Renal cortex interstitium (tissue), 11 donors: ENCODE measurements around the gene CTIF. TPM values are rescaled to one million over a fixed set of nuclear protein-coding genes. Genes with fewer than 3 reads are reported as not detected.

ENCODE experiments used
- DNase-seq, 11 donors: peaks; one replicate each; pipeline ENCODE4 v3.0.0-alpha.2; 2013; ENCODE audit warnings: low read depth in 9 of 11, low spot score in 4 of 11; ENCODE audit errors: extremely low read depth in 1 of 11
- polyA plus RNA-seq, 3 donors: library from polyadenylated mRNA; unstranded; fragments of 120-200 nt; gene quantifications; one replicate each; pipeline ENCODE4 v1.2.1, GENCODE V29; 2013; ENCODE audit not compliant: insufficient read length in 3 of 3

CTIF gene
- polyA plus RNA-seq, 3 donors, result 17.9 to 26.5 (median 22.6) TPM

GRCh38 chr18:48545757-48546321 lies 7.0 kb downstream of the CTIF start:
- peak in 9 of 11 donors; percentile 46 to 66 (median 54) for DNase-seq

DNA sequence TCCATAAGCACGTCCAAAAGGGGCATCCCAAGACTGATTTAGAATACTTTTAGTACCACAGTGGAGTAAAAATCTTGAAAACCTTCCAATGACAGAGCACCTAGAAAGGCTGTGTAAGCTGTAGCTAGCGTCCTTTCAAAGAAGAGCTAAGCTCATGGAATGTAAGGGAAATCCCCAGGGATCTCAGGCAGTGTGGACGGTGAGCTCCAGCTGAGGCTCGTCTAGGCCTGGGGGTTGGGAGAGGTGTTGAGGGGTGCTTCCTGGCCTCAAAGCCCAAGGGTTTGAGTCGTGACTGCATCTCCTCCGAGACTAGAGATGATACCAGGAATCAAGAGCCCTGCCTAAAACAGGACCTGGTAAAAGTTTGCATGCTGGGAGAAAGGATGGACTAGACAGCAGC lies 7.6 kb downstream of the CTIF start:
- no peak for DNase-seq

DNA sequence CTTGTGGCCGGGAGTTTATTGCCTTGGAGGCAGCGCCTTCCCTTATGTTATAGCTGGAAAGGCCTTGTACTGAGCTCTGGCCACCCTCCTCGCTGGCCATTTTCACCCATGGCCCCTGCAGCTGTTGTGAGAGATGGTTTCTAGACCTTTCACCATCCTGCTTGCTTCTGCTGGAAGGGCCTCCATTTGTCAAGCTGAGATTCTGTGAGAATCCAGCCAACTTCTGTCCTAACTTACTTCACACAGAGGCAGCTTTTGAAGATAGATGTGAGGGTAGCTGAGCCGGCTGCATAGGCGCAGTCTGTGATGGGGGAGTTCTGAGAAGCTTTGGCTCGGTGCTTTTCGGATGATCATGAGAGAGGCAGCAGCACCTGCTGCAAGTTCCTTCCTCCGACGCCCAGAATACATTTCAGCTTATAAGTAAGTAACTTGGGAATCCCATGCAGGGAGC lies 8.7 kb downstream of the CTIF start:
- peak in 8 of 11 donors; percentile 18 to 53 (median 42) for DNase-seq

DNA sequence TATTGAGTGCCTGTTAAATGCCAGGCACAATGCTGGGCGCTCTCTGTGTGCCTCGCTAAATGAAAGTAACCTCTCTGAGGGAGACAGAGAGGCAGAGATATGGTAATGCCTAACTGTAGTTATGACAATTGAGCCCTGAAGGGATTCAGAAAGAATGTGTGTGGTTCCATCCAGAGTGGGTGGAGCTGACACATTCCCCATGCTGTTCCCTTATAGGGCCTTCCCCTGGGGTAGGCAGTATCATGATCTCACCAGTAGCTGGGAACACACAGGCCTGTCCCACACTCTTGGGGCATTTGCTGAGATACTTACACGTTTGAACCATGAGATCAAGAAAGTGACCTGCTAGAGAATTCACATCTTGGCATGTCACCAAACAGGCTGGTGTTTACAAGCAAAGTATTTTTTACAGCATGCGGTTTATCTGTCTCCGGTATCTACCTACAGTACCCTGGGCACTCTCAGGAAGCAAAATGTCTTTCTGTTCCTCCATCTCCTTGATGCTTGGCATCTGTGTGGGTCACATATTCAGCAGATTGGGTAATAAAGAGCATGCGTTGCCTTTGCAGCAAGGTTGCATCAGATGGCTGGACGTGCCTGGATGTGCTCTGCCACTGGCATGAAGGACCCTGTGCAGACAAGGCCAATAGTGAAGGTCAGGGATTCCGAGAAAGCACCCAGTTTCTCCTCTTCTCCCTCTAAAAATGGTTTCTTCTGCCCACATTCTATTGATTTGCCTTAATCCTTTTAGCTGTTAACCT lies 9.4 kb downstream of the CTIF start:
- DNase-seq, result no peak

DNA sequence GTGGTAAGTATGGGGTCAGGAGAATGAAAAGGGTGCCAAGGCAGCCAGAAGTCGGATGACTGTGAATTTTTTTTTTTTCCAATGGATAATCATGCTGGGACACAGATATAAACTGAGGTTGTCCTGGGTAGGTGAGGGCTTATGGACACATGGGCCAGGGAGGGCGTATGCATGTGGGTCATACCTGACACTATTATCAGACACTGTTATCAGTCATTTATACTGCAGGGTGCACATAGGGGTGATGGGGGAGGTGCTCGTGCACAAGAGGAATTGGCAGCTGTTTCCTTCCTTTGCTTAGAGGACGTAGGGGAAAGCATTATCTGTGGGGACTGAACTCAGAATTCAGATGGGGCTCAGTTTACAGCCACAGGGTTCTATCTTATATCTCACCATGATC lies 10.1 kb downstream of the CTIF start:
- no peak for DNase-seq

GRCh38 chr18:48550101-48550729 lies 11.4 kb downstream of the CTIF start:
- no peak for DNase-seq

DNA sequence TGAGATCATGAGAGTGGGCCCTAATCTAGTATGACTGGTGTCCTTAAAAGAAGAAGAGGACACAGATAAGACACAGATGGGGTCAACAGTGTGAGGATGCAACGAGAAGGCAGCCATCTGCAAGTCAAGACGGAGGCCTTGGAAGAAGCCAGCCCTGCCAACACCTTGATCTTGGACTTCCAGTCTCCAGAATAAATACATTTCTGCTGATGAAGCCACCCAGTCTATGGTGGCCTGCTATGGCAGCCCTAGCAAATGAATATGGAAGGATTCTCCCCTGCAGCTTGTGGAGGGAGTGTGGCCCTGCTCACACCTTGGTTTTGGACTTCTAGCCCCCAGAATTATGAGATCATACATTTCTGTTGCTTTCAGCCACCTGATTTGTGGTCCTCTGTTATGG lies 12.3 kb downstream of the CTIF start:
- DNase-seq, result no peak

- DNase-seq, result no peak
These were observed 13.3 kb downstream of the CTIF start for GRCh38 chr18:48552130-48552529.

- no peak for DNase-seq
These were observed 14.4 kb downstream of the CTIF start for GRCh38 chr18:48553236-48553635.

GRCh38 chr18:48554610-48555400 lies 16.0 kb downstream of the CTIF start:
- DNase-seq, result no peak

GRCh38 chr18:48555465-48555995 lies 16.7 kb downstream of the CTIF start:
- DNase-seq, result no peak

GRCh38 chr18:48557640-48558174 lies 18.9 kb downstream of the CTIF start:
- DNase-seq, result no peak

- DNase-seq, result no peak
These were observed 19.4 kb downstream of the CTIF start for GRCh38 chr18:48558248-48558647.

DNA sequence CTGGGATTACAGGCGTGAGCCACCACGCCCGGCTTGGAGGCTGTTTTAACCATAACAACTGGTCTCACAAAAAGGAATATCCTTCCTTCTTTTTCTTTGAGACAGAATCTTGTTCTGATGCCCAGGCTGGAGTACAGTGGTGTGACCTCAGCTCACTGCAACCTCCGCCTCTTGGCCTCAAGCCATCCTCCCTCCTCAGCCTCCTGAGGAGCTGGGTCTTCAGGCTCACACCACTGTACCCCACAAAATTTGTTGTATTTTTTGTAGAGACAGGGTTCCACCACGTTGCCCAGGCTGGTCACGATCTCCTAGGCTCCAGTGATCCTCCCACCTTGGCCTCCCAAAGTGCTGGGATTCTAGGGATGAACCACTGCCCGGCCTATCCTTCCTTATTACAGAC lies 21.7 kb downstream of the CTIF start:
- DNase-seq, result no peak

GRCh38 chr18:48562075-48562474 lies 23.2 kb downstream of the CTIF start:
- DNase-seq, result no peak

GRCh38 chr18:48563027-48563426 lies 24.2 kb downstream of the CTIF start:
- DNase-seq, result no peak

DNA sequence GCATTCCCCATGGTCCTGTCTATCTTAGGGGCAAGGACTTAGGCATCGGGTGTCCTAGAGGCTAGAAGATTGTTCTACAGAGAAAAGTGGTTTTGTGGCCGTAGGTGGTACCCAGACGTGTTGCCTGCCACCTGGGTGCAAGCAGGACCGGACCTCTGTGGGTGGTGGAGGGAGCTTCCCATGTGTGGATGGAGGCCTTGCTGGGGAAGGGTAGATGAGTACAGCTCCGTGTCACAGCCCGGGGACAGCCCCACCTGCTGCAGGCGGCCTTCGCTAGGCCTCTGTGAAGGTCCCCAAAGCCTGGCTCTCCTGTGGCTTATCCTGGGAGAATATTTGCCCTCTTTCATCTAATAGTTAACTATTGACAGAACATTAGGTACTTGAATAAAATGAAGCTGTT lies 25.3 kb downstream of the CTIF start:
- no peak for DNase-seq

GRCh38 chr18:48565105-48565504 lies 26.3 kb downstream of the CTIF start:
- DNase-seq, result no peak

DNA sequence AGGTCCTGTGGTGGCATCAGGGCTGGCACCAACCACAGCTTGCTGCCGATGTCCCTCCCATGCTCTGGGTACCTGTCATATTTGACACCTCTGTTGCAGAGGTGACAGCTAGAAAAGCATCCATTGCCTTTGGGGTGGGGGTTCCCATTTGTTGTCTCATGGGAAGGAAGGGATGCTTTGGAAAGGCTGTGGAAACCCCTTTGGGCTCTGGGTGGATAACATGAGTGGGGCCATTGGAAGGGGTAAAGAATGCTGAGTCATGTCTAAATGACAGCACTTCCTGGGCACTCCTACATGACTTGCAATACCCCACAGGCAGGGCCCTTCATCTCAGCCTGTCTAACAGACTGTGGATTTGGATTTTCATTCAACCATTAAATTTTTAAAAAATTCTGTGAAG lies 27.8 kb downstream of the CTIF start:
- no peak for DNase-seq
